Measurements from ENCODE around the gene L3HYPDH. TPM values are rescaled to one million over a fixed set of nuclear protein-coding genes. Genes with fewer than 3 reads are reported as not detected.
A peak's percentile ranks its signal among the peaks of the same experiment; 100 is the strongest.

Gene L3HYPDH
- total and polyA plus RNA-seq, 2 of the 13 experiments (the other 11 are each of a cell fraction or from before 2014, with no cell fraction given) = 30.5 to 36.6 TPM

- DNase-seq (ENCODE audit: low spot score) (no peak), ATAC-seq (no peak), FAIRE-seq (no peak)
- H3K27me3 ChIP-seq (ENCODE audit: control insufficient read depth in 1 of 2, insufficient read depth in 2 of 2, low read length in 2 of 2) = peaks cover 0 to 3% of the 10 kb centered on the region in 2 experiments; a peak in 1 of 5 replicates
- 100% methylated on average over 3 of the region's 3 CpGs for WGBS (ENCODE audit: low lambda C conversion rate)
- H2AFZ ChIP-seq (ENCODE audit: low read length) = no peak overlapping the region
- in situ Hi-C loops (cut with HindIII; ENCODE audit: extremely low pct_ligation_motif_present, low pct_unique_long_range_greater_than_20kb) (no loop called here), intact Hi-C loops (cut with micrococcal nuclease; ENCODE audit: unreplicated experiment) (no loop called here)
- no peak overlapping the region for H3K9ac ChIP-seq (ENCODE audit: insufficient read depth, low read depth, low read length)
- peaks cover 26% of the 10 kb centered on the region for H3K79me2 ChIP-seq (ENCODE audit: insufficient read depth, low read length)
- H3K4me1 ChIP-seq (ENCODE audit: insufficient read depth, low read length) = peaks cover 32% of the 10 kb centered on the region
- no peak overlapping the region for H3K4me3 ChIP-seq (replicated peaks in 1 of 3; ENCODE audit: insufficient read depth in 1 of 3, low read depth in 2 of 3, low read length in 3 of 3)
- no peak overlapping the region for H3K4me2 ChIP-seq (ENCODE audit: low read depth, low read length)
- H3K27ac ChIP-seq (ENCODE audit: extremely low read length, insufficient read depth, low read length) = no peak overlapping the region
- H3K36me3 ChIP-seq (replicated peaks in 1 of 2; ENCODE audit: control insufficient read depth in 1 of 2, insufficient read depth in 2 of 2, low read length in 2 of 2) = peaks cover 16 to 31% of the 10 kb centered on the region in 2 experiments
- H3K9me3 ChIP-seq (ENCODE audit: low read length) = no peaks in the 10 kb centered on the region
- peaks cover 12% of the 10 kb centered on the region for H4K20me1 ChIP-seq (ENCODE audit: insufficient read depth, low read length)
- TF ChIP-seq TBP (CRISPR knock-in tag; IDR thresholded peaks at IDR 0.05) (no peak), NR2F2 (IDR thresholded peaks at IDR 0.05; ENCODE audit: borderline replicate concordance, low read depth) (no peak), HNF4A (CRISPR knock-in tag; IDR thresholded peaks at IDR 0.05) (no peak), PCBP2 (optimal IDR thresholded peaks at IDR 0.05; ENCODE audit: low read depth, low read length, poor library complexity, severe bottlenecking) (no peak), ZNF629 (CRISPR knock-in tag; conservative IDR thresholded peaks at IDR 0.05) (peak; percentile 82), ZNF781 (CRISPR knock-in tag; IDR thresholded peaks at IDR 0.05; ENCODE audit: borderline replicate concordance, not compliant biosample characterization) (no peak)
- ChIA-PET POLR2A (no interaction called here), CTCF (ENCODE audit: low intra/inter-chr PET ratio, low total read pairs) (no interaction called here)
- BruUV-seq (replicated peaks) = no TSS peak
These were observed 5.7 kb downstream of the L3HYPDH start for GRCh38 chr14:59478540-59478939.

- Histone ChIP-seq H3K27me3 (ENCODE audit: control insufficient read depth in 1 of 2, insufficient read depth in 2 of 2, low read length in 2 of 2) (no peaks in the 10 kb centered on the region), H3K27ac (ENCODE audit: extremely low read length, insufficient read depth, low read length) (no peak overlapping the region), H3K36me3 (replicated peaks in 1 of 2; ENCODE audit: control insufficient read depth in 1 of 2, insufficient read depth in 2 of 2, low read length in 2 of 2) (peaks cover 19 to 43% of the 10 kb centered on the region in 2 experiments), H3K9ac (ENCODE audit: insufficient read depth, low read depth, low read length) (no peak overlapping the region), H3K4me1 (ENCODE audit: insufficient read depth, low read length) (peaks cover 9% of the 10 kb centered on the region), H3K4me3 (replicated peaks in 1 of 3; ENCODE audit: insufficient read depth in 1 of 3, low read depth in 2 of 3, low read length in 3 of 3) (no peak overlapping the region), H4K20me1 (ENCODE audit: insufficient read depth, low read length) (no peaks in the 10 kb centered on the region; the same call in 1 of the 2 replicates), H2AFZ (ENCODE audit: low read length) (no peak overlapping the region), H3K4me2 (ENCODE audit: low read depth, low read length) (no peak overlapping the region), H3K79me2 (ENCODE audit: insufficient read depth, low read length) (peaks cover under 1% of the 10 kb centered on the region), H3K9me3 (ENCODE audit: low read length) (no peaks in the 10 kb centered on the region)
- no peak for FAIRE-seq
- TF ChIP-seq ZNF510 (CRISPR knock-in tag; IDR thresholded peaks at IDR 0.05; ENCODE audit: low read depth) (no peak), ZBTB37 (CRISPR knock-in tag; IDR thresholded peaks at IDR 0.05) (no peak), NONO (IDR thresholded peaks at IDR 0.05) (no peak), NONO (CRISPR knock-in tag; conservative IDR thresholded peaks at IDR 0.05) (no peak), SIX4 (CRISPR knock-in tag; IDR thresholded peaks at IDR 0.05) (no peak), TBL1XR1 (IDR thresholded peaks at IDR 0.05; ENCODE audit: borderline replicate concordance, low read length, partially characterized antibody) (no peak), ZNF335 (CRISPR knock-in tag; IDR thresholded peaks at IDR 0.05) (no peak)
- intact Hi-C loops (cut with micrococcal nuclease; ENCODE audit: unreplicated experiment) (no loop called here), in situ Hi-C loops (cut with HindIII; ENCODE audit: extremely low pct_ligation_motif_present, low pct_unique_long_range_greater_than_20kb) (no loop called here)
- ChIA-PET POLR2A (interaction anchor here (1.8 kb wide), 1 partner anchor 8 kb away, joined by 6 read pairs; the partner anchor contains the start of genes JKAMP and L3HYPDH), CTCF (ENCODE audit: low intra/inter-chr PET ratio, low total read pairs) (no interaction called here)
- DNase-seq (ENCODE audit: low spot score) = no peak
- no peak for ATAC-seq
- WGBS (ENCODE audit: low lambda C conversion rate) = 75% methylated on average over 1 of the region's 1 CpG
- BruUV-seq (replicated peaks) = no TSS peak
These were observed 8.5 kb downstream of the L3HYPDH start for GRCh38 chr14:59475709-59476108.
